Breast epithelium (tissue), 4 donors: ENCODE measurements around the gene CCL17. TPM values are rescaled to one million over a fixed set of nuclear protein-coding genes. Genes with fewer than 3 reads are reported as not detected.

Source experiments
- DNase-seq, 2 donors: peaks; one replicate each; pipeline ENCODE4 v3.0.0-alpha.2; 2019; ENCODE audit warnings: low spot score in 2 of 2
- H3K27ac ChIP-seq, 2 donors: fragments of 200-600 bp; sonication (generic) in 1 of 2; one replicate each; pipeline ENCODE4 v1.5.1; 2016 to 2019; ENCODE audit warnings: mild to moderate bottlenecking in 1 of 2
- H3K27me3 ChIP-seq, 2 donors: fragments of 200-600 bp; sonication (generic) in 1 of 2; one replicate each; pipeline versions ENCODE4 v1.5.1 to v1.6.0; 2017 to 2019; ENCODE audit warnings: control low read depth in 1 of 2, mild to moderate bottlenecking in 1 of 2
- H3K36me3 ChIP-seq: fragments of 200-600 bp; one replicate; pipeline ENCODE4 v1.5.1; 2019
- H3K4me1 ChIP-seq, 2 donors: fragments of 200-600 bp; sonication (generic); one replicate each; pipeline ENCODE4 v1.5.1; 2016 to 2019; ENCODE audit warnings: control low read depth in 1 of 2
- H3K4me3 ChIP-seq, 3 donors: fragments of 200-600 bp; sonication (generic); 1 replicate in 2 of 3; 2 replicates in 1 of 3; pipeline ENCODE4 v1.5.1; 2016 to 2019; ENCODE audit warnings: mild to moderate bottlenecking in 3 of 3, moderate library complexity in 2 of 3
- H3K9me3 ChIP-seq, 2 donors: fragments of 200-600 bp; sonication (generic) in 1 of 2; one replicate each; pipeline ENCODE4 v1.5.1; 2016 to 2019; ENCODE audit warnings: control low read depth in 1 of 2
- POLR2A ChIP-seq: fragments of 450-650 bp; IDR thresholded peaks from one replicate; pipeline ENCODE4 v1.6.1; 2016; ENCODE audit warnings: antibody characterized with exemption, mild to moderate bottlenecking, moderate library complexity
- POLR2AphosphoS5 ChIP-seq, 3 donors: sonication (generic); formaldehyde crosslinking; IDR thresholded peaks; one replicate each; pipeline ENCODE4 v1.6.1; 2017; ENCODE audit warnings: antibody characterized with exemption in 3 of 3
- intact Hi-C: fragments of 100-400 bp; cut with DNase I; formaldehyde crosslinking; loops from one replicate; pipeline ENCODE4 v1.15.1; 2023; ENCODE audit warnings: low total_unique reads
- total RNA-seq, 3 donors: library from RNA; depleted of rRNA; stranded (reverse); fragments of >200 nt; gene quantifications; one replicate each; pipeline ENCODE4 v1.1.0, GENCODE V29; 2016
- TF ChIP-seq, protein P1 (sequence below), 3 donors: fragments of 450-650 bp; IDR thresholded peaks; one replicate each; pipeline ENCODE4 v1.5.1; 2016 to 2017; ENCODE audit warnings: antibody characterized with exemption in 3 of 3, mild to moderate bottlenecking in 3 of 3, moderate library complexity in 3 of 3

CCL17 gene
- total RNA-seq, 3 donors from 2014 or later: not detected

DNA sequence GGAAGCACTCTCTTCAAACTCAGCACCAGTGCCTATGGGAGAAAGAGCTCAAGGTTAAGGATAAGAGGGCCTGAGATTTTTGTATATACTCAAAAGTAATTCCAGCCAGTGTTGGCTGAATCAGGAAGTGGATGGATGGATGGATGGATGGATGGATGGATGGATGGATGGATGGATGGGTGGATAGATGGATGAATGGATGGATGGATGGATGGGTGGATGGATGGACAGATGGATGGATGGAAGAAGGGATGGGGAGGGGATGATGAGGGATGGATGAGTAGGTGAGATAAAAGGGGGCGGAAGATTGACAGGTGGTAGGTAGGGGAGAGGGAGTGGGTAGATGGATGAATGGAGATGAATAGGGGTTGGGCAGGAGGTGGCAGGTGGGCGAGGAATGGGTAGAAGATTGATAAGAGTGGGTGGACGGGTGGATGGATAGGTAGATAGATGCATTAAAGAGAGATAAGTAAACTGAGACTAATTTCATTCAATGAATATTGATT is 28.2 kb upstream of the CCL17 start:
- TF ChIP-seq, protein P1, sequence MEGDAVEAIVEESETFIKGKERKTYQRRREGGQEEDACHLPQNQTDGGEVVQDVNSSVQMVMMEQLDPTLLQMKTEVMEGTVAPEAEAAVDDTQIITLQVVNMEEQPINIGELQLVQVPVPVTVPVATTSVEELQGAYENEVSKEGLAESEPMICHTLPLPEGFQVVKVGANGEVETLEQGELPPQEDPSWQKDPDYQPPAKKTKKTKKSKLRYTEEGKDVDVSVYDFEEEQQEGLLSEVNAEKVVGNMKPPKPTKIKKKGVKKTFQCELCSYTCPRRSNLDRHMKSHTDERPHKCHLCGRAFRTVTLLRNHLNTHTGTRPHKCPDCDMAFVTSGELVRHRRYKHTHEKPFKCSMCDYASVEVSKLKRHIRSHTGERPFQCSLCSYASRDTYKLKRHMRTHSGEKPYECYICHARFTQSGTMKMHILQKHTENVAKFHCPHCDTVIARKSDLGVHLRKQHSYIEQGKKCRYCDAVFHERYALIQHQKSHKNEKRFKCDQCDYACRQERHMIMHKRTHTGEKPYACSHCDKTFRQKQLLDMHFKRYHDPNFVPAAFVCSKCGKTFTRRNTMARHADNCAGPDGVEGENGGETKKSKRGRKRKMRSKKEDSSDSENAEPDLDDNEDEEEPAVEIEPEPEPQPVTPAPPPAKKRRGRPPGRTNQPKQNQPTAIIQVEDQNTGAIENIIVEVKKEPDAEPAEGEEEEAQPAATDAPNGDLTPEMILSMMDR (IDR thresholded peaks at IDR 0.05): no peak
- TF ChIP-seq POLR2AphosphoS5 (IDR thresholded peaks at IDR 0.05) (no peak), POLR2A (no peak)
- Histone ChIP-seq H3K4me3 (peak overlapping the region in 2 of 3 donors; percentile 20 to 76), H3K9me3 (no peaks in the 10 kb centered on the region), H3K27ac (peak overlapping the region; percentile 79 to 98), H3K27me3 (no peaks in the 10 kb centered on the region), H3K36me3 (no peaks in the 10 kb centered on the region), H3K4me1 (peaks cover 0 to 16% of the 10 kb centered on the region in 2 donors)
- intact Hi-C loops: no loop called here
- DNase-seq: no peak

DNA sequence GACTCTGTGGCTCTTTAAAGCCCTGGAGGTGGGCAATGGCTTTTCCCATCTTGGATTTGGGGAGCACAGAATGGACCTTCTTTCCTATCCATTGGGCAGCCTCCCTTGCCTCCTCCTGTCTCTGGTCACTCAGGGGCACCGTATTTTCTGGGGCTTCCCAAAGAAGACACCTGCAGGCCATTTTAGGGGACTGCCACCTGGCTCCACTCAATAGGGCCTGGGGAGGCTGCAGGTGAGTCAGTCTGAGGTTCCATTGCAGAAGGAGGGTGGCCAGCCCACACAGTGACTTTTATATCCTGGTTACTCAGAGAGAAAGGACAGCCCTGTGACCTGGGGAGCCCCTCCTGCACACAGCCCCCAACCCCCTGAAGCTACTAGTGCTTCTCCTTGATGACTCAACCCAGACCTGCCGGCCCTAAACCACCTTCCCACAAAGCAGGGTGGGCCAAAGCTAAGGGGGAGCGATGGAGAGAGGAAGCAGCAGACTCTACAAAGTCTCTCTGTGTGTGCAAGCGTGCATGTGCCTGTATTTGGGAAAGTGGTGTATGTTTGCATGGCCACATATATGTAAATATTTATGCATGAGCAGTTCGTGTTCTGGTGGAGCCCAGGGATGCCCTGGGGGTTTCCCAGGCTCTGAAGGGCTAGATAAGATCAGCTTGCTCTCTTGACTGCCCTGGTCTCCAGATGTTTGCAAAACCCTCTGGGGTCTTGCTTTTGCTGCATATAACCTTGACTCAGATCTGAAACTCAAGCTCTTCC is 27.3 kb upstream of the CCL17 start:
- peaks cover 0 to 9% of the 10 kb centered on the region in 2 donors for H3K4me1 ChIP-seq
- H3K27ac ChIP-seq: peak overlapping the region; percentile 73 to 98
- TF ChIP-seq, protein P1 (IDR thresholded peaks at IDR 0.05): peak in 2 of 3 donors; percentile 34 to 39
- TF ChIP-seq POLR2A: no peak
- TF ChIP-seq POLR2AphosphoS5 (IDR thresholded peaks at IDR 0.05): peak in 1 of 3 donors; percentile 31
- no peaks in the 10 kb centered on the region for H3K36me3 ChIP-seq
- no peaks in the 10 kb centered on the region for H3K27me3 ChIP-seq
- DNase-seq: peak; percentile 55 to 70
- H3K4me3 ChIP-seq: peak overlapping the region in 1 of 3 donors; percentile 34
- H3K9me3 ChIP-seq: no peaks in the 10 kb centered on the region
- intact Hi-C loops: no loop called here

DNA sequence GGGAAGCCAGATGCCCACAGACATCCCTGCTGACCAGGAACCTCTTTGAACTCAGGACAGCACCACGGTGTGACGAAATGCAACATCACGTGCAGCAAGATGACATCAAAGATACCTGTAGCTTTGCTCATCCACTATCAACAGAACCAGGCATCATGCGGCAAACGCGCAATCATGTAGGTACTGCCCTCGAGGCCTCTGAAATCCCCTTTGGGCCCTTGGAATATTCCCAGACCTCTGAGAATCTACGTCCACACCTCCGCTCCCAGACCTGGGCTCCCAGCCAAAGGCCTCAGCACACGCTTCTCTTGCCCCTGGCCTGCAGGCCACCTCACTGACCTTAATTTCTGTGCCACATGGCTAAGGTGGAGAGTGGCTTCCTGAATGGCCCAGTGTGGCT is 25.0 kb upstream of the CCL17 start:
- intact Hi-C loops: no loop called here
- no peak overlapping the region for H3K4me3 ChIP-seq
- H3K27ac ChIP-seq: peak overlapping the region; percentile 61 to 98
- H3K4me1 ChIP-seq: peaks cover 0 to 9% of the 10 kb centered on the region in 2 donors
- no peak for DNase-seq
- H3K36me3 ChIP-seq: no peaks in the 10 kb centered on the region
- no peaks in the 10 kb centered on the region for H3K9me3 ChIP-seq
- H3K27me3 ChIP-seq: no peaks in the 10 kb centered on the region
- TF ChIP-seq POLR2AphosphoS5 (IDR thresholded peaks at IDR 0.05) (peak in 2 of 3 donors; percentile 54 to 78), POLR2A (no peak)
- TF ChIP-seq, protein P1 (IDR thresholded peaks at IDR 0.05): no peak

DNA sequence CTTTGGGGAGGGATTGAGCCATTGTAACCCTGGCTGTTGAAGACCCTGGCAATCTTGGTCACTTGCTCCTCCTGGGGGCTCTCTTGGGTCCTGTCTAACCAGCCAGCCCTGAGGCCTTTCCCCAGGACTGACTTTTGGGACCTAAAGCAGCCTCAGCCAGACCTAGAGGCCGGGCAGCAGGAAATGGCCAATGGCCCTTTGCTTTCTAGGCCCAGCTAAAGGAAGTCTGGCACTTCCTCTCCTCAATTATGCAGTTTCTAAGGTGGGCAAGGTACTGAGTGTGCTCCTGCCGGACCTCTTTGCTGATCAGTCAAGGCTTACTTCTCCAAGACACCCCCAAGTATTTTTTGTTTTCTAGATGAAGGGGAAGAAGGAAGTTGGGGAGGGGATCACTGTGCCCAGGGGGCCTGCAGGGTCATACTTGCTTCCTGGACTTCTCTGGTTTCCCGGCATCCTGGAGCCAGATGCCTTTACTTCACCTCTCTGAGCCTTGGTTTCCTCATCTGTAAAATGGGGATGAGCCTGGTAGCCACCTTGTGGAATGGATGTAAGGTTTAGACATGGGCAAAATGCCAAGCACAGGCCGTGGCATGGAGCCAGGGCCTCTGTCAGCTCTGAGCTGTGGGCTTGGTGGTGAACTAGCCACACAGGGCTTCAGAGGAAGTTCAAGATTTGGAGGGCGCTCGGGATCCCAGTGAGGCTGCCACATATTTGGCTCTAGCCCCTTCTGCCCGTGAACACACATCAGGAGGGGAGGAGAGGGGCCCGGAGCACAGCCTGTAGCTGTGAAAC is 23.7 kb upstream of the CCL17 start:
- no peaks in the 10 kb centered on the region for H3K27me3 ChIP-seq
- H3K4me3 ChIP-seq: no peak overlapping the region
- intact Hi-C loops: no loop called here
- no peaks in the 10 kb centered on the region for H3K9me3 ChIP-seq
- TF ChIP-seq POLR2A: no peak
- peak; percentile 32 to 64 (median 46) for TF ChIP-seq POLR2AphosphoS5 (IDR thresholded peaks at IDR 0.05)
- TF ChIP-seq, protein P1 (IDR thresholded peaks at IDR 0.05): no peak
- H3K36me3 ChIP-seq: no peaks in the 10 kb centered on the region
- H3K4me1 ChIP-seq: peaks cover 0 to 3% of the 10 kb centered on the region in 2 donors
- peak overlapping the region; percentile 20 to 98 for H3K27ac ChIP-seq
- DNase-seq: peak in 1 of 2 donors; percentile 55
